Hepatocyte (in vitro differentiated cells): Measurements from ENCODE around the gene ANO3. TPM values are rescaled to one million over a fixed set of nuclear protein-coding genes. Genes with fewer than 3 reads are reported as not detected.
"Not testable (repeated sequence)": the region's sequence is repeated elsewhere in the genome, so short reads cannot be mapped to it uniquely, and the experiment has no call there.

Experiments
- DNase-seq: peaks from one replicate; pipeline ENCODE4 v3.0.0-alpha.2; 2016; ENCODE audit warnings: low spot score
- H2AFZ ChIP-seq: fragments of 200-600 bp; sonication (generic); 2 replicates; pipeline ENCODE4 v1.6.0; 2016; ENCODE audit warnings: antibody characterized with exemption, mild to moderate bottlenecking
- H3K27ac ChIP-seq: fragments of 200-600 bp; sonication (generic); 2 replicates; pipeline ENCODE4 v1.5.1; 2016; ENCODE audit warnings: mild to moderate bottlenecking
- H3K27me3 ChIP-seq: fragments of 200-600 bp; sonication (generic); 2 replicates; pipeline ENCODE4 v1.6.1; 2016
- H3K36me3 ChIP-seq: fragments of 200-600 bp; sonication (generic); replicated peaks from 2 replicates; pipeline ENCODE4 v1.5.1; 2016; ENCODE audit warnings: low read depth; ENCODE audit not compliant: insufficient read depth
- H3K4me1 ChIP-seq: fragments of 200-600 bp; sonication (generic); 2 replicates; pipeline ENCODE4 v1.5.1; 2016; ENCODE audit warnings: mild to moderate bottlenecking, moderate library complexity; ENCODE audit not compliant: insufficient read depth
- H3K4me2 ChIP-seq: fragments of 200-600 bp; sonication (generic); 2 replicates; pipeline ENCODE4 v1.6.0; 2016
- H3K4me3 ChIP-seq: fragments of 200-600 bp; sonication (generic); 2 replicates; pipeline ENCODE4 v1.5.1; 2016; ENCODE audit warnings: mild to moderate bottlenecking
- H3K79me2 ChIP-seq: fragments of 200-600 bp; sonication (generic); 2 replicates; pipeline ENCODE4 v1.6.0; 2017; ENCODE audit warnings: mild to moderate bottlenecking
- H3K9me2 ChIP-seq: fragments of 200-600 bp; sonication (generic); replicated peaks from 2 replicates; pipeline ENCODE4 v1.6.0; 2017; ENCODE audit warnings: mild to moderate bottlenecking; ENCODE audit not compliant: insufficient read depth
- H3K9me3 ChIP-seq: fragments of 200-600 bp; sonication (generic); 2 replicates; pipeline ENCODE4 v1.5.1; 2016; ENCODE audit warnings: low read depth, mild to moderate bottlenecking
- H4K20me1 ChIP-seq: fragments of 200-600 bp; sonication (generic); 2 replicates; pipeline ENCODE4 v1.6.0; 2016; ENCODE audit warnings: mild to moderate bottlenecking; ENCODE audit not compliant: insufficient read depth, poor library complexity, severe bottlenecking
- EZH2 ChIP-seq: fragments of 200-600 bp; sonication (generic); IDR thresholded peaks from 2 replicates; pipeline ENCODE4 v1.6.1; 2016; ENCODE audit warnings: antibody characterized with exemption, mild to moderate bottlenecking, borderline replicate concordance
- EZH2phosphoT487 ChIP-seq: fragments of 200-600 bp; sonication (generic); IDR thresholded peaks from one replicate; pipeline ENCODE4 v1.6.1; 2018; ENCODE audit warnings: antibody characterized with exemption, mild to moderate bottlenecking, low read depth, moderate library complexity; ENCODE audit not compliant: unreplicated experiment, severe bottlenecking
- WGBS: methylation state at CpG from one replicate; pipeline ENCODE4 v1.1.6; 2016; ENCODE audit warnings: low lambda C conversion rate; ENCODE audit errors: missing lambda C conversion rate; 5-methylcytosine and 5-hydroxymethylcytosine counted together
- polyA plus RNA-seq: library from polyadenylated mRNA; unstranded; fragments of >200 nt; fragmentation: Nextera tagmentation; extraction: Ambion mirVana; gene quantifications from 2 replicates; pipeline ENCODE4 v1.2.1, GENCODE V29; 2016
- total RNA-seq: library from RNA; depleted of rRNA; stranded (reverse); fragments of >200 nt; gene quantifications from 2 replicates; pipeline ENCODE4 v1.2.3, GENCODE V29; 2014
- TF ChIP-seq, protein P1 (sequence below): fragments of 200-600 bp; sonication (generic); IDR thresholded peaks from 2 replicates; pipeline ENCODE4 v1.5.1; 2016; ENCODE audit warnings: antibody characterized with exemption, mild to moderate bottlenecking; ENCODE audit not compliant: poor library complexity

ANO3 gene
- total and polyA plus RNA-seq, 2 experiments from 2014 or later = 0.17 TPM; not detected in 1

DNA sequence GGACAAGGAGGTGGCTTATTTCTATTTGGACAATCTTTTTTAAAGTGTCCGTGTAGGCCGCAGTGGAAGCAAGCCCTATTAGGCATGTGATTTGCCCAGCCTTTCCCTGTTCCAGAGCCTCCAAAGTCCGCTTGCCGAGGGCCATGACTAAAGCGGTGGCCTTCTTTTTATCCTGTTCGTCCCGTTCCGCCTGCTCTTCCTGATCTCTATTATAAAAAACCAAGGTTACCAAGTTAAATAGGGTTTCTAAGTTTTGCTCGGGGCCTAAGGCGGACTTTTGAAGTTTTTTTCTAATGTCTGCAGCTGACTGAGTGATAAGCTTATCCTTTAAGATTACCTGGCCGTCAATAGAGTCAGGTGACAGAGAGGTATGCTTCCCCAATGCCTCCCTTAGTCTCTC, 261.8 kb downstream of the ANO3 start:
- no peaks in the 10 kb centered on the region for H4K20me1 ChIP-seq
- DNase-seq = peak; percentile 32
- peak overlapping the region; percentile 43 for H3K27ac ChIP-seq
- H3K4me3 ChIP-seq = no peak overlapping the region
- no peaks in the 10 kb centered on the region for H3K36me3 ChIP-seq
- 59% methylated on average over 11 of the region's 11 CpGs for WGBS
- TF ChIP-seq EZH2phosphoT487 = no peak
- TF ChIP-seq EZH2 = no peak
- TF ChIP-seq, protein P1, sequence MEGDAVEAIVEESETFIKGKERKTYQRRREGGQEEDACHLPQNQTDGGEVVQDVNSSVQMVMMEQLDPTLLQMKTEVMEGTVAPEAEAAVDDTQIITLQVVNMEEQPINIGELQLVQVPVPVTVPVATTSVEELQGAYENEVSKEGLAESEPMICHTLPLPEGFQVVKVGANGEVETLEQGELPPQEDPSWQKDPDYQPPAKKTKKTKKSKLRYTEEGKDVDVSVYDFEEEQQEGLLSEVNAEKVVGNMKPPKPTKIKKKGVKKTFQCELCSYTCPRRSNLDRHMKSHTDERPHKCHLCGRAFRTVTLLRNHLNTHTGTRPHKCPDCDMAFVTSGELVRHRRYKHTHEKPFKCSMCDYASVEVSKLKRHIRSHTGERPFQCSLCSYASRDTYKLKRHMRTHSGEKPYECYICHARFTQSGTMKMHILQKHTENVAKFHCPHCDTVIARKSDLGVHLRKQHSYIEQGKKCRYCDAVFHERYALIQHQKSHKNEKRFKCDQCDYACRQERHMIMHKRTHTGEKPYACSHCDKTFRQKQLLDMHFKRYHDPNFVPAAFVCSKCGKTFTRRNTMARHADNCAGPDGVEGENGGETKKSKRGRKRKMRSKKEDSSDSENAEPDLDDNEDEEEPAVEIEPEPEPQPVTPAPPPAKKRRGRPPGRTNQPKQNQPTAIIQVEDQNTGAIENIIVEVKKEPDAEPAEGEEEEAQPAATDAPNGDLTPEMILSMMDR = no peak
- H3K4me1 ChIP-seq = no peaks in the 10 kb centered on the region
- no peaks in the 10 kb centered on the region for H3K9me3 ChIP-seq
- no peaks in the 10 kb centered on the region for H3K9me2 ChIP-seq
- no peak overlapping the region for H2AFZ ChIP-seq
- no peak overlapping the region for H3K4me2 ChIP-seq
- no peaks in the 10 kb centered on the region for H3K27me3 ChIP-seq
- H3K79me2 ChIP-seq = no peaks in the 10 kb centered on the region

DNA sequence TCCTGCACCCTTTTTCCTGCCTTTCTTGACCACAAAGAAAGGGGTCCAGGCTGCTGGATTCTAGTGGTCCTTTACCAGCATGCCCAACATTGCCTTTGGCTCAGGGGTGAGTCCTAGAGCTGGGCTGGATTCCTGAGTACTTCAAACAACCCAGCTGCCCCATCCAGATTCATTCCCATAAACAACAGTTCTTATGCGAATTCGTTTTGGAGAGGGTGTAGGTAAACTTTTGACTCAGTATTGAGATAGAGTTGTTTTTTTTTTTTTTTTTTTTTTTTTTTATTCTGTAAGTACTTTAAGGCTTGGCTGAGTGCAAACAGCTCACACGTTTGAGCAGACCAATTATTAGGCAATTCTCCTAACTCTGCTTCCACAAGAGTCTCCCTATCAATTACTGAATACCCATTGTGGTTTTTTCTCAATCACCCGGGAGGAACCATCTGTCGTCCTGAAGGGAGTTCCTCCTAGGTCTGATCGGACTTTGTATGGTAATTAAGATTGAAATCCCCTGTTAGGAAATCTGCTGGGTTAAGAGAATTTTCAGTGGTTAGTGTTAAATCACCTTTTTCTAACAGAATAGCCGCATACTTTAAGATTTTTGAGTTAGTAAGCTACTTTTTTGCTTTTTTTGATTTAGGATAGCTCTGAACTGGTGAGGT, 263.4 kb downstream of the ANO3 start:
- H4K20me1 ChIP-seq, H3K27me3 ChIP-seq, H3K9me2 ChIP-seq, H2AFZ ChIP-seq, H3K4me3 ChIP-seq, H3K4me2 ChIP-seq, DNase-seq, H3K4me1 ChIP-seq, H3K9me3 ChIP-seq, H3K36me3 ChIP-seq, H3K27ac ChIP-seq, H3K79me2 ChIP-seq: not testable (repeated sequence)
- 59% methylated on average over 7 of the region's 7 CpGs for WGBS

DNA sequence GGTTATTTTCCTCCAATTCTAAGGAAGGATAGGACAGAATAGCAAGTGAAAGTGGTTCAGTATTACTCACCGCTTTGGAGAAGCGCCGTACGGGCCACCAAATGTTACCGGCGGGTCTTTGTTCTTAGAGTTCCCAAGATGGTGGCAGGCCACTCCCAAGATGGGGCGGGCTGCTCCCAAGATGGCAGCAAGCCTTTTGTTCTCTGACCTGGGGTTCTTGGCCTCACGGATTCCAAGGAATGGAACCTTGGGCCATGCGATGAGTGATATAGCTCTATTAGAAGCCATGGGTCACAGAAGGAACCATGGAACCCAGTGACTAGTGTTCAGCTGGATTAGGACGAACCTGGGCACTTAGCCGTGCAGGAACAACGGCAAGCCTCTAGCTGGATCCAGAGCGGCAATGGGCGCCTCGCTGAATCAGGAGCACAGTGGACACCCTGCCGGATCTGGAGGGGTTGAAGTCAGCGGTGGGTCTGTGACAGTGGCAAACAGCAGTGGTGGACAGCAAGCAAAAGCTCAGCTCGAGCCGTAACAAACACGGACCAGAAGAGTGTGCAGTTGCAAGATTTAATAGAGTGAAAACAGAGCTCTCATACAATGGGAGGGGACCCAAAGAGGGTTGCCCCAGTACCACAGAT, 265.2 kb downstream of the ANO3 start:
- H2AFZ ChIP-seq, H3K36me3 ChIP-seq, H3K4me1 ChIP-seq, H3K27ac ChIP-seq, DNase-seq, H3K79me2 ChIP-seq, H3K4me2 ChIP-seq, H3K9me3 ChIP-seq, H3K4me3 ChIP-seq, H3K27me3 ChIP-seq, H3K9me2 ChIP-seq, H4K20me1 ChIP-seq: not testable (repeated sequence)
- 94% methylated on average over 20 of the region's 20 CpGs for WGBS

DNA sequence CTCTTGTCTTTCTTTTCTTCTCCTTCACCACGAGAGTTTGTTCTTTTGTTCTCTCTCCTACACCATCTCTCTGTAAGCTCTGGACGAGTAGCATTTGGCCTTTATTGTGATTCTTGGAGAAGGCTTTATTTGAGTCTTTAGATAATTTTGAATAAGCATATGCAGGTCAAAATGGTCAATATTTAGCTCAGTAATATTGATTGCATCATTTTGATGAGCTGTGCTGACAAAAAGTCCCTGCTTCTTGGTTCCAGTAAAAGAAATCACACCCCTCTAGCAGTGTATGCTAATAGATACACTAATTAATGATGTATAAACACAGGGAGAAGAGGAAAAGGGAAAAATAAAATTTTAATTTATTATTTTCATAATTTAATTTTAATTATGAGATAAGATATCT, 266.0 kb downstream of the ANO3 start:
- no peak overlapping the region for H3K27ac ChIP-seq
- no peaks in the 10 kb centered on the region for H3K27me3 ChIP-seq
- H3K4me3 ChIP-seq = no peak overlapping the region
- H3K9me2 ChIP-seq = no peaks in the 10 kb centered on the region
- no peak for TF ChIP-seq EZH2phosphoT487
- no peak for TF ChIP-seq EZH2
- TF ChIP-seq, protein P1 = no peak
- H3K9me3 ChIP-seq = no peaks in the 10 kb centered on the region
- WGBS = 92% methylated on average over 2 of the region's 2 CpGs
- H4K20me1 ChIP-seq = no peaks in the 10 kb centered on the region
- no peaks in the 10 kb centered on the region for H3K4me1 ChIP-seq
- H2AFZ ChIP-seq = no peak overlapping the region
- H3K36me3 ChIP-seq = no peaks in the 10 kb centered on the region
- H3K4me2 ChIP-seq = no peak overlapping the region
- DNase-seq = no peak
- H3K79me2 ChIP-seq = no peaks in the 10 kb centered on the region
